Liver (tissue), 9 donors: ENCODE results near the gene EXOC4. TPM values are rescaled to one million over a fixed set of nuclear protein-coding genes. Genes with fewer than 3 reads are reported as not detected.

Source experiments
- DNase-seq: peaks from one replicate; pipeline ENCODE4 v3.0.0-alpha.2; 2017; ENCODE audit warnings: low spot score
- H3K27ac ChIP-seq, 2 donors: one replicate each; pipeline ENCODE4 v1.7.0; 2013; ENCODE audit warnings: inconsistent platforms in 2 of 2, low read length in 2 of 2, control low read depth in 1 of 2, low read depth in 1 of 2, mild to moderate bottlenecking in 1 of 2
- H3K27me3 ChIP-seq, 4 donors: one replicate each; pipeline versions ENCODE4 v1.6.1 to v1.7.0; 2013; ENCODE audit warnings: low read length in 3 of 4, inconsistent platforms in 1 of 4, mild to moderate bottlenecking in 1 of 4, moderate library complexity in 1 of 4; ENCODE audit not compliant: control insufficient read depth in 4 of 4, insufficient read depth in 4 of 4
- H3K36me3 ChIP-seq, 4 donors: one replicate each; pipeline versions ENCODE4 v1.6.1 to v1.7.0; 2013; ENCODE audit warnings: low read length in 3 of 4, mild to moderate bottlenecking in 3 of 4, low read depth in 1 of 4, moderate library complexity in 1 of 4; ENCODE audit not compliant: control insufficient read depth in 4 of 4, insufficient read depth in 3 of 4
- H3K4me1 ChIP-seq, 4 donors: one replicate each; pipeline versions ENCODE4 v1.6.1 to v1.7.0; 2013; ENCODE audit warnings: low read length in 3 of 4, mild to moderate bottlenecking in 3 of 4, moderate library complexity in 1 of 4; ENCODE audit not compliant: control insufficient read depth in 4 of 4, insufficient read depth in 4 of 4
- H3K4me3 ChIP-seq, 3 donors: one replicate each; pipeline versions ENCODE4 v1.6.1 to v1.7.0; 2013; ENCODE audit warnings: low read length in 3 of 3, control low read depth in 1 of 3, low read depth in 1 of 3, mild to moderate bottlenecking in 1 of 3
- H3K9ac ChIP-seq, 2 donors: one replicate each; pipeline ENCODE4 v1.7.0; 2013; ENCODE audit warnings: low read length in 2 of 2, mild to moderate bottlenecking in 2 of 2, moderate library complexity in 2 of 2, control low read depth in 1 of 2, low read depth in 1 of 2
- H3K9me3 ChIP-seq, 4 donors: one replicate each; pipeline versions ENCODE4 v1.6.1 to v1.7.0; 2013; ENCODE audit warnings: low read length in 3 of 4; ENCODE audit not compliant: control insufficient read depth in 4 of 4
- ATF3 ChIP-seq: IDR thresholded peaks from 2 replicates; pipeline ENCODE4 v1.6.1; 2016; ENCODE audit warnings: antibody characterized with exemption
- EGR1 ChIP-seq, 2 donors: IDR thresholded peaks; 2 replicates each; pipeline ENCODE4 v1.6.1; 2016 to 2018; ENCODE audit warnings: antibody characterized with exemption in 2 of 2, low read depth in 2 of 2
- FOXA1 ChIP-seq: IDR thresholded peaks from 2 replicates; pipeline ENCODE4 v1.6.1; 2016; ENCODE audit warnings: antibody characterized with exemption
- FOXA2 ChIP-seq: IDR thresholded peaks from 2 replicates; pipeline ENCODE4 v1.6.1; 2016; ENCODE audit warnings: antibody characterized with exemption
- GABPA ChIP-seq, 2 donors: IDR thresholded peaks in 1 of 2; conservative IDR thresholded peaks in 1 of 2; 2 replicates each; pipeline ENCODE4 v1.6.1; 2016; ENCODE audit warnings: antibody characterized with exemption in 2 of 2, mild to moderate bottlenecking in 1 of 2, moderate library complexity in 1 of 2
- HNF4A ChIP-seq, 2 donors: conservative IDR thresholded peaks; 2 replicates each; pipeline ENCODE4 v1.6.1; 2016; ENCODE audit warnings: antibody characterized with exemption in 2 of 2, mild to moderate bottlenecking in 2 of 2
- JUND ChIP-seq, 2 donors: IDR thresholded peaks; 2 replicates each; pipeline ENCODE4 v1.6.1; 2016; ENCODE audit warnings: antibody characterized with exemption in 2 of 2
- MAX ChIP-seq: IDR thresholded peaks from 2 replicates; pipeline ENCODE4 v1.6.1; 2016; ENCODE audit warnings: antibody characterized with exemption
- NR2F2 ChIP-seq: IDR thresholded peaks from 2 replicates; pipeline ENCODE4 v1.6.1; 2016; ENCODE audit warnings: antibody characterized with exemption
- RAD21 ChIP-seq, 2 donors: IDR thresholded peaks; 2 replicates each; pipeline ENCODE4 v1.6.1; 2016; ENCODE audit warnings: antibody characterized with exemption in 2 of 2, mild to moderate bottlenecking in 2 of 2
- REST ChIP-seq: IDR thresholded peaks from 2 replicates; pipeline ENCODE4 v1.6.1; 2016; ENCODE audit warnings: antibody characterized with exemption, mild to moderate bottlenecking
- RXRA ChIP-seq, 2 donors: IDR thresholded peaks; 2 replicates each; pipeline ENCODE4 v1.6.1; 2017 to 2018; ENCODE audit warnings: antibody characterized with exemption in 2 of 2, mild to moderate bottlenecking in 1 of 2
- SP1 ChIP-seq: IDR thresholded peaks from 2 replicates; pipeline ENCODE4 v1.6.1; 2018; ENCODE audit warnings: antibody characterized with exemption, mild to moderate bottlenecking
- TAF1 ChIP-seq: conservative IDR thresholded peaks from 2 replicates; pipeline ENCODE4 v1.6.1; 2016; ENCODE audit warnings: antibody characterized with exemption, mild to moderate bottlenecking
- YY1 ChIP-seq: IDR thresholded peaks from 2 replicates; pipeline ENCODE4 v1.6.1; 2016; ENCODE audit warnings: antibody characterized with exemption, mild to moderate bottlenecking
- ZBTB33 ChIP-seq: IDR thresholded peaks from 2 replicates; pipeline ENCODE4 v1.6.1; 2016; ENCODE audit warnings: antibody characterized with exemption
- WGBS: extraction: QIAGEN DNeasy Blood & Tissue Kit; methylation state at CpG from one replicate; pipeline ENCODE4 v1.1.7; 2013; 5-methylcytosine and 5-hydroxymethylcytosine counted together
- polyA plus RNA-seq, 2 donors: library from polyadenylated mRNA; stranded (reverse) in 1 of 2; unstranded in 1 of 2; fragments of 200-250 nt in 1 of 2; fragments of >200 nt in 1 of 2; fragmentation: Nextera tagmentation in 1 of 2; extraction: Ambion mirVana in 1 of 2; gene quantifications; one replicate each; pipeline versions ENCODE4 v1.2.1 to v1.2.3, GENCODE V29; 2013 to 2015
- total RNA-seq, 2 donors: library from RNA; depleted of rRNA; stranded (reverse); fragments of >200 nt; gene quantifications; one replicate each; pipeline ENCODE4 v1.2.3, GENCODE V29; 2014
- donor health status: healthy.
- donor health status: healthy.
- donor health status: healthy.
- donor health status: healthy.
- donor health status: healthy.

The EXOC4 gene
- total and polyA plus RNA-seq, 4 donors, result 9.5 to 55.9 (median 23.6) TPM

- no peaks in the 10 kb centered on the region for H3K9me3 ChIP-seq
- 97% methylated on average over 1 of the region's 1 CpG for WGBS
- no peak overlapping the region for H3K4me3 ChIP-seq
- H3K27me3 ChIP-seq, result no peaks in the 10 kb centered on the region
- DNase-seq, result no peak
- no peak for TF ChIP-seq NR2F2
- TF ChIP-seq FOXA2, result no peak
- TF ChIP-seq SP1, result no peak
- TF ChIP-seq JUND (IDR thresholded peaks at IDR 0.05), result no peak
- TF ChIP-seq MAX, result no peak
- TF ChIP-seq EGR1 (IDR thresholded peaks at IDR 0.05; ENCODE audit: low read depth in 2 of 2), result no peak
- no peak for TF ChIP-seq ATF3
- no peak for TF ChIP-seq YY1
- TF ChIP-seq ZBTB33, result no peak
- TF ChIP-seq GABPA (IDR thresholded peaks at IDR 0.05 in 1 of 2, conservative IDR thresholded peaks at IDR 0.05 in 1 of 2), result no peak
- TF ChIP-seq FOXA1, result no peak
- TF ChIP-seq RAD21 (IDR thresholded peaks at IDR 0.05), result no peak
- TF ChIP-seq RXRA (IDR thresholded peaks at IDR 0.05), result no peak
- TF ChIP-seq TAF1, result no peak
- no peak for TF ChIP-seq HNF4A (conservative IDR thresholded peaks at IDR 0.05)
- TF ChIP-seq REST, result no peak
- no peak overlapping the region for H3K9ac ChIP-seq
- peaks cover 0 to 2% (median 0%) of the 10 kb centered on the region in 4 donors for H3K36me3 ChIP-seq
- H3K27ac ChIP-seq, result no peak overlapping the region
- H3K4me1 ChIP-seq, result no peaks in the 10 kb centered on the region
Measured at GRCh38 chr7:133482599-133482998, 229.7 kb downstream of the EXOC4 start.

- no peak overlapping the region for H3K4me3 ChIP-seq
- no peak overlapping the region for H3K27ac ChIP-seq
- TF ChIP-seq RAD21 (IDR thresholded peaks at IDR 0.05), result no peak
- H3K27me3 ChIP-seq, result no peaks in the 10 kb centered on the region
- H3K9ac ChIP-seq, result no peak overlapping the region
- peaks cover 0 to 2% (median 1%) of the 10 kb centered on the region in 4 donors for H3K36me3 ChIP-seq
- H3K9me3 ChIP-seq, result no peaks in the 10 kb centered on the region
- H3K4me1 ChIP-seq, result no peaks in the 10 kb centered on the region
- no peak for DNase-seq
- WGBS, result 94% methylated on average over 2 of the region's 2 CpGs
Measured at GRCh38 chr7:133484086-133484485, 231.2 kb downstream of the EXOC4 start.
